NCI-H2196 treated with DMSO at 0.1 percent for 48 hours (cell line): Measurements from ENCODE around the gene HSPA1B.
"Not testable (repeated sequence)": the region's sequence is repeated elsewhere in the genome, so short reads cannot be mapped to it uniquely, and the experiment has no call there.

Experiments used
- DNase-seq: peaks from one replicate; lab custom pipeline; 2025; ENCODE audit not compliant: unreplicated experiment; lab: John Stamatoyannopoulos, UW

The HSPA1B gene

GRCh38 chr6:31797588-31797987 is 29.9 kb upstream of the HSPA1B start:
- DNase-seq = no peak

- no peak for DNase-seq
These were observed 27.8 kb upstream of the HSPA1B start for GRCh38 chr6:31799781-31800180.

- not testable (repeated sequence) for DNase-seq
These were observed 26.3 kb upstream of the HSPA1B start for GRCh38 chr6:31801031-31801927.

- no peak for DNase-seq
These were observed 21.5 kb upstream of the HSPA1B start for GRCh38 chr6:31805939-31806469.

- DNase-seq = peak; percentile 94
These were observed 20.9 kb upstream of the HSPA1B start, which contains the start of gene LSM2 for GRCh38 chr6:31806470-31807272. LSM2 (minus strand) TSS chr6:31806966; CDS start chr6:31806757, 209 bp downstream.

GRCh38 chr6:31808599-31808998 is 18.9 kb upstream of the HSPA1B start:
- DNase-seq = not testable (repeated sequence)

- no peak for DNase-seq
These were observed 15.9 kb upstream of the HSPA1B start for GRCh38 chr6:31811645-31812044.

GRCh38 chr6:31813465-31813849 is 14.1 kb upstream of the HSPA1B start:
- no peak for DNase-seq

- DNase-seq = peak; percentile 97
These were observed 12.9 kb upstream of the HSPA1B start for GRCh38 chr6:31814677-31815024.

GRCh38 chr6:31815025-31815838 is 12.3 kb upstream of the HSPA1B start, which contains the start of the genes HSPA1A and HSPA1L:
HSPA1A (plus strand) TSS chr6:31815543; CDS start chr6:31815757, 214 bp downstream.
HSPA1L (minus strand) TSS chr6:31815283; CDS start chr6:31811972, 3,311 bp downstream.
- DNase-seq = peak; percentile 94

- DNase-seq = not testable (repeated sequence)
These were observed 10.2 kb upstream of the HSPA1B start for GRCh38 chr6:31817133-31817928.

- not testable (repeated sequence) for DNase-seq
These were observed 9.5 kb upstream of the HSPA1B start for GRCh38 chr6:31817929-31818511.

GRCh38 chr6:31819871-31820299 is 7.7 kb upstream of the HSPA1B start:
- no peak for DNase-seq

- DNase-seq = not testable (repeated sequence)
These were observed 7.1 kb upstream of the HSPA1B start for GRCh38 chr6:31820399-31820798.

- DNase-seq = no peak
These were observed 6.1 kb upstream of the HSPA1B start for GRCh38 chr6:31821301-31822035.

GRCh38 chr6:31822036-31822821 is 5.3 kb upstream of the HSPA1B start:
- peak; percentile 47 for DNase-seq

- not testable (repeated sequence) for DNase-seq
These were observed 3.8 kb upstream of the HSPA1B start for GRCh38 chr6:31823592-31824196.
